ENCODE data around the gene MADD. TPM values are rescaled to one million over a fixed set of nuclear protein-coding genes. Genes with fewer than 3 reads are reported as not detected.

MADD gene
- total RNA-seq, 1 experiment from 2014 or later: 26.4 TPM

GRCh38 chr11:47244448-47245350 lies 25.2 kb upstream of the MADD start:
- Histone ChIP-seq H4K20me1 (ENCODE audit: low read length) (no peaks in the 10 kb centered on the region), H3K9me2 (replicated peaks; ENCODE audit: low read length) (no peaks in the 10 kb centered on the region), H3K27ac (ENCODE audit: low read length) (no peak overlapping the region), H3K36me3 (ENCODE audit: low read depth, low read length) (peaks cover 5% of the 10 kb centered on the region; the same call in 1 of the 2 replicates), H3K4me2 (ENCODE audit: low read length) (no peak overlapping the region), H3K4me3 (ENCODE audit: low read length) (no peak overlapping the region), H3K4me1 (ENCODE audit: insufficient read depth, low read length) (peaks cover 7% of the 10 kb centered on the region; the same call in 1 of the 2 replicates), H3K9ac (ENCODE audit: low read length) (no peak overlapping the region), H3K9me3 (ENCODE audit: low read length) (no peaks in the 10 kb centered on the region), H3K27me3 (ENCODE audit: low read length) (no peaks in the 10 kb centered on the region), H2AFZ (ENCODE audit: low read length) (no peak overlapping the region), H3F3A (ENCODE audit: low read length, unreplicated experiment) (no peaks in the 10 kb centered on the region), H3K79me2 (ENCODE audit: low read length) (peaks cover 23% of the 10 kb centered on the region)
- CTCF ChIA-PET: interaction anchor here (0.6 kb wide), 1 partner anchor 54 kb away, joined by 3 read pairs; no protein-coding TSS in a partner anchor
- BruUV-seq (replicated peaks): no TSS peak
- TF ChIP-seq CTCF (conservative IDR thresholded peaks at IDR 0.05; ENCODE audit: low read depth, low read length) (no peak), EZH2 (IDR thresholded peaks at IDR 0.05; ENCODE audit: low read length, unreplicated experiment) (no peak), EZH2phosphoT487 (IDR thresholded peaks at IDR 0.05; ENCODE audit: borderline replicate concordance, low read length) (no peak)
- intact Hi-C loops (cut with micrococcal nuclease): no loop called here
- ATAC-seq (no peak), DNase-seq (no peak)
- POLR2A ChIA-PET (ENCODE audit: unreplicated experiment): interaction anchor here (0.6 kb wide), 1 partner anchor 20 kb away, joined by 3 read pairs; no protein-coding TSS in a partner anchor

GRCh38 chr11:47245611-47246357 lies 24.1 kb upstream of the MADD start:
- Histone ChIP-seq H3K9me2 (replicated peaks; ENCODE audit: low read length) (no peaks in the 10 kb centered on the region), H4K20me1 (ENCODE audit: low read length) (no peaks in the 10 kb centered on the region), H3K9ac (ENCODE audit: low read length) (no peak overlapping the region), H3K36me3 (ENCODE audit: low read depth, low read length) (no peaks in the 10 kb centered on the region), H3K9me3 (ENCODE audit: low read length) (no peaks in the 10 kb centered on the region), H3K79me2 (ENCODE audit: low read length) (peaks cover 33% of the 10 kb centered on the region), H3K27me3 (ENCODE audit: low read length) (no peaks in the 10 kb centered on the region), H3K27ac (ENCODE audit: low read length) (no peak overlapping the region), H3K4me1 (ENCODE audit: insufficient read depth, low read length) (peaks cover 7% of the 10 kb centered on the region; the same call in 1 of the 2 replicates), H3K4me3 (ENCODE audit: low read length) (no peak overlapping the region), H2AFZ (ENCODE audit: low read length) (no peak overlapping the region), H3F3A (ENCODE audit: low read length, unreplicated experiment) (no peaks in the 10 kb centered on the region), H3K4me2 (ENCODE audit: low read length) (no peak overlapping the region)
- TF ChIP-seq EZH2phosphoT487 (IDR thresholded peaks at IDR 0.05; ENCODE audit: borderline replicate concordance, low read length) (no peak), CTCF (conservative IDR thresholded peaks at IDR 0.05; ENCODE audit: low read depth, low read length) (no peak), EZH2 (IDR thresholded peaks at IDR 0.05; ENCODE audit: low read length, unreplicated experiment) (no peak)
- BruUV-seq (replicated peaks): no TSS peak
- POLR2A ChIA-PET (ENCODE audit: unreplicated experiment): no interaction called here
- CTCF ChIA-PET: no interaction called here
- DNase-seq: no peak
- intact Hi-C loops (cut with micrococcal nuclease): no loop called here
- ATAC-seq: no peak
